Measurements from ENCODE around the gene ZNF772. TPM values are rescaled to one million over a fixed set of nuclear protein-coding genes. Genes with fewer than 3 reads are reported as not detected.

ZNF772 gene
- total RNA-seq, 1 experiment from 2014 or later = 11.4 TPM

- no peak overlapping the region for H2BK120ac ChIP-seq (ENCODE audit: low read depth, low read length, poor library complexity, severe bottlenecking)
- no peak for TF ChIP-seq CTCF (conservative IDR thresholded peaks at IDR 0.05)
Measured at GRCh38 chr19:57434386-57435061, 42.8 kb downstream of the ZNF772 start.

More at GRCh38 chr19:57434386-57435061, 42.8 kb downstream of the ZNF772 start:
- peak overlapping the region; percentile 29; the same call in 1 of the 2 replicates for H3K14ac ChIP-seq (ENCODE audit: insufficient read depth, low read length)
- H4K5ac ChIP-seq (ENCODE audit: insufficient read length, low read depth, low read length) = no peak overlapping the region
- no peak overlapping the region for H2BK20ac ChIP-seq (ENCODE audit: low read depth, low read length, poor library complexity, severe bottlenecking)
- H3K27me3 Mint-ChIP-seq (ENCODE audit: low read depth) = peaks cover 1% of the 10 kb centered on the region; the same call in 1 of the 2 replicates
- peaks cover 5% of the 10 kb centered on the region; the same call in 1 of the 2 replicates for H3K4me1 ChIP-seq (ENCODE audit: insufficient read depth, low read length)
- H3K56ac ChIP-seq (ENCODE audit: insufficient read length, low read depth, low read length) = no peak overlapping the region
- H3K36me3 Mint-ChIP-seq (ENCODE audit: insufficient read depth in 1 of 3, low read depth in 3 of 3) = peaks cover 12 to 16% (median 13%) of the 10 kb centered on the region in 3 experiments
- no peak overlapping the region for H3K4ac ChIP-seq (ENCODE audit: low read depth, low read length)
- WGBS (ENCODE audit: extremely low coverage, insufficient read length, low lambda C conversion rate) = no CpG with 5 or more reads among the region's 15 CpGs
- H4K20me1 ChIP-seq (ENCODE audit: control insufficient read depth, insufficient read depth, insufficient read length) = no peaks in the 10 kb centered on the region
- peaks cover 16 to 17% of the 10 kb centered on the region in 2 experiments for H3K4me1 Mint-ChIP-seq
- peak overlapping the region; percentile 91 to 96 for H3K4me3 Mint-ChIP-seq
- peak overlapping the region; percentile 66 for H3K9ac ChIP-seq (ENCODE audit: extremely low read depth, insufficient read length, low read length)
- H3K4me2 ChIP-seq (ENCODE audit: insufficient read depth, insufficient read length, low read length) = peak overlapping the region; percentile 77
- H2AK5ac ChIP-seq (ENCODE audit: insufficient read length, low read length) = no peak overlapping the region
- H2BK12ac ChIP-seq (ENCODE audit: insufficient read length, low read depth, low read length) = no peak overlapping the region
- H2AFZ ChIP-seq (ENCODE audit: low read length) = peak overlapping the region; percentile 12
- H4K8ac ChIP-seq (replicated peaks; ENCODE audit: insufficient read length, low read depth, low read length) = no peak overlapping the region
- no peak overlapping the region for H3K27ac ChIP-seq (ENCODE audit: insufficient read length, low read depth, low read length)
- peaks cover 32% of the 10 kb centered on the region for H3K79me2 ChIP-seq (ENCODE audit: insufficient read depth, low read length)
- no peak overlapping the region for H2BK5ac ChIP-seq (ENCODE audit: insufficient read length, low read length)
- H2BK15ac ChIP-seq (ENCODE audit: low read depth, low read length) = no peak overlapping the region
- peaks cover 8% of the 10 kb centered on the region for H3K23me2 ChIP-seq (ENCODE audit: insufficient read length, low read depth, low read length, poor library complexity, severe bottlenecking)
- H3K79me1 ChIP-seq (ENCODE audit: insufficient read depth, low read depth, low read length, poor library complexity, severe bottlenecking) = peaks cover 9% of the 10 kb centered on the region
- peak overlapping the region; percentile 84 to 99 (median 97) for H3K27ac Mint-ChIP-seq
- no peaks in the 10 kb centered on the region for H3K9me3 ChIP-seq (ENCODE audit: control insufficient read depth, low read depth, low read length)
- H3K18ac ChIP-seq (ENCODE audit: insufficient read length, low read depth, low read length) = peak overlapping the region; percentile 18
- peak overlapping the region; percentile 57 for H3T11ph ChIP-seq (ENCODE audit: low read length)
- no peak overlapping the region for H3K23ac ChIP-seq (ENCODE audit: insufficient read length, low read depth, low read length)
- H3K9me3 Mint-ChIP-seq = peaks cover 0 to 6% of the 10 kb centered on the region in 2 experiments; a peak in 3 of 5 replicates
- H4K91ac ChIP-seq (ENCODE audit: insufficient read length, low read depth, low read length) = no peak overlapping the region
- no peaks in the 10 kb centered on the region for H3K27me3 ChIP-seq (ENCODE audit: insufficient read depth, low read length)
- DNase-seq = peak; percentile 50
